ENCODE measurements around the gene ILKAP. TPM values are rescaled to one million over a fixed set of nuclear protein-coding genes. Genes with fewer than 3 reads are reported as not detected.
A peak's percentile ranks its signal among the peaks of the same experiment; 100 is the strongest.

ILKAP gene
- total RNA-seq, 1 experiment from 2014 or later, result 31.6 TPM

- Mint-ChIP-seq H3K27me3 (ENCODE audit: insufficient read depth, unreplicated experiment) (no peaks in the 10 kb centered on the region), H3K9me3 (ENCODE audit: unreplicated experiment) (no peaks in the 10 kb centered on the region), H3K4me1 (ENCODE audit: low read depth, unreplicated experiment) (no peaks in the 10 kb centered on the region), H3K36me3 (ENCODE audit: insufficient read depth, unreplicated experiment) (no peaks in the 10 kb centered on the region), H3K27ac (ENCODE audit: unreplicated experiment) (no peak overlapping the region), H3K4me3 (ENCODE audit: unreplicated experiment) (peak overlapping the region; percentile 74)
- Histone ChIP-seq H3K4me1 (peaks cover 4% of the 10 kb centered on the region; the same call in 1 of the 2 replicates), H3K9me3 (no peaks in the 10 kb centered on the region), H3K27me3 (replicated peaks; ENCODE audit: control insufficient read depth, insufficient read depth, low read length) (no peaks in the 10 kb centered on the region), H3K36me3 (ENCODE audit: control insufficient read depth, insufficient read depth, low read length) (no peaks in the 10 kb centered on the region), H3K4me3 (ENCODE audit: low read depth, low read length) (peak overlapping the region; percentile 64)
- no peak for DNase-seq
- ChIA-PET CTCF (interaction anchor here (0.9 kb wide), 1 partner anchor 61 kb away, joined by 3 read pairs; no protein-coding TSS in a partner anchor), POLR2A (interaction anchor here (0.6 to 1.1 kb wide), 2 partner anchors 37 to 142 kb away, joined by 8 to 14 read pairs; partner anchors contain the start of gene SCLY)
- TSS peak; percentile 28 for BruUV-seq (replicated peaks)
- intact Hi-C loops (cut with micrococcal nuclease; ENCODE audit: unreplicated experiment), result loop anchor here (1.0 kb wide), 1 partner anchor 32 kb away; no protein-coding TSS in a partner anchor
- TF ChIP-seq CTCF (IDR thresholded peaks at IDR 0.05; ENCODE audit: insufficient read depth in 1 of 2, low read depth in 1 of 2, low read length in 1 of 2, severe bottlenecking in 1 of 2, unreplicated experiment in 1 of 2), result no peak
Observed at GRCh38 chr2:238202326-238203093, 985 bp downstream of the ILKAP start.

GRCh38 chr2:238190445-238190844 lies 13.1 kb downstream of the ILKAP start:
- Mint-ChIP-seq H3K4me3 (ENCODE audit: unreplicated experiment) (no peak overlapping the region), H3K36me3 (ENCODE audit: insufficient read depth, unreplicated experiment) (peaks cover 68% of the 10 kb centered on the region), H3K4me1 (ENCODE audit: low read depth, unreplicated experiment) (no peaks in the 10 kb centered on the region), H3K9me3 (ENCODE audit: unreplicated experiment) (no peaks in the 10 kb centered on the region), H3K27ac (ENCODE audit: unreplicated experiment) (no peak overlapping the region), H3K27me3 (ENCODE audit: insufficient read depth, unreplicated experiment) (no peaks in the 10 kb centered on the region)
- no peak for TF ChIP-seq CTCF (IDR thresholded peaks at IDR 0.05; ENCODE audit: insufficient read depth in 1 of 2, low read depth in 1 of 2, low read length in 1 of 2, severe bottlenecking in 1 of 2, unreplicated experiment in 1 of 2)
- ChIA-PET POLR2A (no interaction called here), CTCF (no interaction called here)
- Histone ChIP-seq H3K9me3 (no peaks in the 10 kb centered on the region), H3K36me3 (ENCODE audit: control insufficient read depth, insufficient read depth, low read length) (no peaks in the 10 kb centered on the region), H3K4me1 (no peaks in the 10 kb centered on the region), H3K4me3 (ENCODE audit: low read depth, low read length) (no peak overlapping the region), H3K27me3 (replicated peaks; ENCODE audit: control insufficient read depth, insufficient read depth, low read length) (no peaks in the 10 kb centered on the region)
- intact Hi-C loops (cut with micrococcal nuclease; ENCODE audit: unreplicated experiment), result no loop called here
- DNase-seq, result no peak
- BruUV-seq (replicated peaks), result no TSS peak

DNA sequence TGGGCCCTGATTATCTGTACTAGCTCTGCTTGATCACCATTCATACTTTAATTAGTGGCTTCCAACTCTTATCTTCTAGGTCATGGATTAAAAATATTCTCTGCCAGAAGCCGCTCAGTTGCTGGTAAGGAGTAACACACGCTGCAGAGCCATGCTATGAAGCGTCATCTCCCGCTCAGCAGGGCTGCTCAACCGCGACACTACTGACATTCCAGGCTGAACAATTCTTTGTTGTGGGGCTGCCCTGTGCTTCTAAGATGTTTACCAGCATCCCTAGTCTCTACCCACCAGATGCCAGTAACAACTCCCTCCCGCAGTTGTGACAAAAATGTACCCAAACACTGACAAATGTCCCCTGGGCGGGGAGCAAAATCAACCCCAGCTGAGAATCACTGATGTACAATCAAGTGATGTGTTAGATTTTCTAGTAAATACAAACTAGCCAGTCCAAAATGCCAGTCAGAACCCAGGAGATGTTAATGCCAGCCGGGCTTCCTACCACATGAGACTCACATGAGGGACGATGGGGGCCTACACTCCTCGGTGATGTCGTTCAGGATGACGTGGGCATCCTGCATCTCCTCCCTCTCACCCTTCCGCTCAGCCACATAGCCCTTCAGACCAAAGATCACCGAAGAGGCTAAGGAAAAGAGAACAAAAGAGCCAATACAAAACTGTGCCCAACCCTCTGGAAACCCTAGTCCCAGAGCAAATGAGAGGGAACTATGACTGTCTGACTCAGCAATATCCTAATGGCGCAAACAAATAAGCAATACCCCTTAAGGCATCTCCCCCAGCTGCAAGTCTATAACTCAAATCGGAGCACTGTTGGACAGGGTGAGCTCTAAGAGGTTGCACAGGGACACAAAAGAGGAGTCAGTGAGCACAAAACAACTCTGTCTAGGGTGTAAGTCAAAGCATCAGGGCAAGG lies 15.6 kb downstream of the ILKAP start:
- no peaks in the 10 kb centered on the region for H3K27me3 Mint-ChIP-seq (ENCODE audit: insufficient read depth, unreplicated experiment)
- no peak overlapping the region for H3K4me3 Mint-ChIP-seq (ENCODE audit: unreplicated experiment)
- DNase-seq, result no peak
- peaks cover 89% of the 10 kb centered on the region for H3K36me3 Mint-ChIP-seq (ENCODE audit: insufficient read depth, unreplicated experiment)
- H3K4me1 Mint-ChIP-seq (ENCODE audit: low read depth, unreplicated experiment), result no peaks in the 10 kb centered on the region
- no peak overlapping the region for H3K27ac Mint-ChIP-seq (ENCODE audit: unreplicated experiment)
- TF ChIP-seq CTCF (IDR thresholded peaks at IDR 0.05; ENCODE audit: insufficient read depth in 1 of 2, low read depth in 1 of 2, low read length in 1 of 2, severe bottlenecking in 1 of 2, unreplicated experiment in 1 of 2), result no peak
- Histone ChIP-seq H3K27me3 (replicated peaks; ENCODE audit: control insufficient read depth, insufficient read depth, low read length) (no peaks in the 10 kb centered on the region), H3K4me3 (ENCODE audit: low read depth, low read length) (no peak overlapping the region), H3K4me1 (no peaks in the 10 kb centered on the region), H3K9me3 (no peaks in the 10 kb centered on the region), H3K36me3 (ENCODE audit: control insufficient read depth, insufficient read depth, low read length) (no peaks in the 10 kb centered on the region)
- no peaks in the 10 kb centered on the region for H3K9me3 Mint-ChIP-seq (ENCODE audit: unreplicated experiment)
- intact Hi-C loops (cut with micrococcal nuclease; ENCODE audit: unreplicated experiment), result no loop called here
- CTCF ChIA-PET, result no interaction called here
- POLR2A ChIA-PET, result no interaction called here
- BruUV-seq (replicated peaks), result no TSS peak
